GM21825 (cell line): ENCODE results near the gene LIMS1.
A peak's percentile ranks its signal among the peaks of the same experiment; 100 is the strongest.
"Not testable (repeated sequence)": the region's sequence is repeated elsewhere in the genome, so short reads cannot be mapped to it uniquely, and the experiment has no call there.

Source experiments
- ATAC-seq: cut with Tn5 transposase; IDR thresholded peaks from one replicate; pipeline ENCODE4 v1.9.1; 2021; ENCODE audit warnings: mild to moderate bottlenecking, moderate library complexity; ENCODE audit not compliant: unreplicated experiment

Gene LIMS1

DNA sequence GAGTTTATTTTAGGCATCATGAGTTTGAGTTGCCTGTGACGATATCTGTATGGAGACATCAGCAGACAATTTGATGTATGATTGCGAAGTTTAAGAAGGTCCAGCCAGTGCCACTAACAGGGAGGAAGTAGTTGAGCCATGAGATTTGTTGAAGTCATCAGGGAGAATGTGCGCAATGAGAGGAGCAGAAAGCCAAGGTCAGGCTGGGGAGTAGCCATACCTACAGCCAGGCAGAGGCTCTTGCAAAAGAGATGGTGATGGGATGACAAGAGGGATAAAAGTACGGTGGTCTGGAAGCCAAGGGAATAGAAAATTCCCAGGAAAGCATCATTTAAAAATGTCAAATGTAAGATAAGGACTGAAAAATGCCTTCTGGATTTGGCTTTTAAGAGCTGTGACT is 51.2 kb downstream of the LIMS1 start:
- ATAC-seq, result no peak

DNA sequence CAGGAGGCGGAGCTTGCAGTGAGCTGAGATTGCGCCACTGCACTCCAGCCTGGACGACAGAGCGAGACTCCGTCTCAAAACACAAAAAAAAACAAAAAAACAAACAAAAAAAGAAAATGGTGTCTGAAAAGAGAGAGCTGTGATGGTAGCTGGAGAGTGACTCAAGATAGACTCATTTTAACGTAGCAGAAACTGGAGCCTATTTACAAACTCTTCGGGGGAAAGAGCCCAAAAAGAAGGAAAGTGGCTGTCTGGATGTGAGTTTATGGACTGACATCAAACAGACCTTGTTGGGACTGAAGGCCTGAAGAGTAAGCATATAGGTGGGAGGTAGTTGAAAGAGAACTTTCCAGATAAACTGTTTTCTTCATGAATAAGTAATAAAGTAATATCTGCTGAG is 51.8 kb downstream of the LIMS1 start:
- no peak for ATAC-seq

DNA sequence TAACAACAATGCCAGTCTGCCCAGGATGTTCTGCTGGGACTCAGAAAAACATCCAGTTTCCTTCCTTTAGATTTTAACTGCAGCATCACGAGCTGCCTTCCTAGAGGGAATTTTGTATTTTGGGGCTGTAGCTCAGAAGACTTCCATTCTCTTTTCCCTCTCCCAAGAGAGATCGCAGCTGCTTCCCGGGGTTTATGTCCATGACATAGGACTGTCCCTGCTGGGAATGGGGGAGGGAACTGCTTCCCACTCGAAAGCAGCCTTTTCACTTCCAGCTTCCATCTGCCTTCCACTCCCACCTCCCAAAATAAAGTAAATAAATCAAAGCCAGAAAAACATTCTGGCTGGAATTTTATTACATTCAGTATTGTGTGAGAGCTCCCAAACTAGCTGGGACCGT is 52.4 kb downstream of the LIMS1 start:
- no peak for ATAC-seq

DNA sequence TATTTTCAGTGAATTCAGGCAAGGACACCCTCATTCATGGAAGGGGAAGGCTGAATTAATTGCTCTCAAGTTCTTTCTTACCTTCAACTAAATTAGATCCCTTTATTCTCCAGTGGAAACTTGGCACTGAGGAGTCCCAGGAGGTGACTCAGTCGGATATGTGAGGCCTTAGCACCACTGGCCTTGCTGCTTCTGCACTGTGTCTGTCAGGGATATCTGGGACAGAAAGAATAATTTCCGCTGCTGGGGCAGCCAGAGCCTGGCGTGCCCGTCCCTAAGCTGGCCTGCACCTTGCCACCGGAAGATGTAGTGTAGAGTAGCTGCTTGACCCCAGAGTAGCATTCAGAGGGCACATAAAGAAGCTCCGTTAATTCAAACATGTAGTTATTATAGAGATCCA is 53.4 kb downstream of the LIMS1 start:
- no peak for ATAC-seq

DNA sequence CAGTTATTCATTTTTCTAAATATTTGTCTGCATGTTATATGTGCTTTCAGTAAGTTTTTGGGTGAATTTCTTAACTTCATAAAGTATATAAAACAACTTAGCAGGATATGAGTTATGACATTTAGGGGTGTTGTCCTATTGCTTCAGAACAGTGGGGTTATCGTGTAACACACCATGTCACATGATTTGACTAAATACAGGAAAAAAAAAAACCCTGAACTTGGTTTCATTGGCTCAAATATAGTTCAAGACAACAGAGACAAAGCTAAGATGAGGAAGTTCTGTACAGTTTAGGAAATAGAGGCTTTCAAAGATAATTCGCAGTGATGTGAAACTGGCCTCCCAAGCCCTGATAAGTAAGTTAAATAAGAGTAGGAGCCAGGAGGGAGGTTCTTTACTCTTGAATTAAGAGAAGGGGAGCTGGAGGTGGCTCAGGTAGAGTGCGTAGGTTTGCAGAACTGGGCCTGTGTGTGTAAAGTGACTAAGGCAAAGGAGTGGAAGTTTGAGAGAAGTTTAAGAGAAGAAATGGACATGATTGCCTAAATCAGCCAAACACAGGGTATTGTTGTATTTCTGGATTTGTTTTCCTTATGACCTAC is 53.9 kb downstream of the LIMS1 start:
- ATAC-seq, result no peak

DNA sequence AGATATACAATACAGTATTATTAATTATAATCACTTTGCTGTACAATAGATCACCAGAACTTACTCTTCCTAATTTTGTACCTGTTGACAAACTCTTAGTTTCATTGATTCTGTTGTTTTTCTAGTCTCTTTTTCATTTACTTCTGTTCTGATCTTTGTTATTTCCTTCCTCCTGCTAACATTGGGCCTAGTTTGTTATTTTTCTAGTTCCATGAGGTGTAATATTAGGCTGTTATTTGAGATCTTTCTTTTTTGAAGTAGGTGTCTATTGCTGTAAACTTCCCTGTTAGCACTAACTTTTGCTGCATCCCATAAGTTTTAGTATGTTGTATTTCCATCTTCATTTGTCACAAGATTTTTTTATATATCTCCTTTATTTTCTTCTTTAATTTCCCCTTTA is 55.1 kb downstream of the LIMS1 start:
- no peak for ATAC-seq

DNA sequence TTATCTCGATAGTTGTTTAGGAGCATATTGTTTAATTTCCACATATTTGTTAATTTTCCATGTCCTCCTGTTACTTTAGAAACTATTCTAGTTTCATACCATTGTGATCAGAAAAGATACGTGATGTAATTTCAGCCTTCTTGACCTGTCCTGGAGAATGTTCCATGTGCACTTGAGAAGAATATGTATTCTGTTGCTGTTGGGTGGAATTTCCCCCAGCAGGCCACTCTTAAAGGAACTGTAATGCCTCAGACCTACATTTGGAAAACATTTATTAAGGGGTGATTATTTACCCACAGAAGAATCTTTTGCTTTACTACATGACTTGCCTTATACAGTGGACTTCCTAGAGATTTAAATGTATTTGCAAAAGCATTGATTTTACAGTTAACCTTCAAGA is 55.5 kb downstream of the LIMS1 start:
- no peak for ATAC-seq

DNA sequence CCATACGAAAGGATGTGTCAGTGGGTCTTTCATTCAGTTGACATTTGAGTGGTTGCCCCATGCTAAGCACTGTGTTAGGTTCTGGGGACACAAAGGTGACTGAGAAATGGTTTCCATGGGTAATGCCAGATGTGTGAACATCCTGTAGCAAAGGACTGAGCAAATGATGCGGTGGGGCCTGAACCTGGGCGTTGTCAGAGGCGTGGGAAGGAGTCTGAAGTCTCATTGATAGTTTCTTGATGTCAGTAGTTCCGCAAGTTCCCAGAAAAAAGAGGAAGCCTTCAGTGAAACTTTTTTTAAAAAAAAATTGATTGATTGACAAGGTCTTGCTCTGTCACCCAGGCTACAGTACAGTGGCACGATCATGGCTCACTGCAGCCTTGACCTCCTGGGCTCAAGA is 56.9 kb downstream of the LIMS1 start:
- peak; percentile 46 for ATAC-seq

DNA sequence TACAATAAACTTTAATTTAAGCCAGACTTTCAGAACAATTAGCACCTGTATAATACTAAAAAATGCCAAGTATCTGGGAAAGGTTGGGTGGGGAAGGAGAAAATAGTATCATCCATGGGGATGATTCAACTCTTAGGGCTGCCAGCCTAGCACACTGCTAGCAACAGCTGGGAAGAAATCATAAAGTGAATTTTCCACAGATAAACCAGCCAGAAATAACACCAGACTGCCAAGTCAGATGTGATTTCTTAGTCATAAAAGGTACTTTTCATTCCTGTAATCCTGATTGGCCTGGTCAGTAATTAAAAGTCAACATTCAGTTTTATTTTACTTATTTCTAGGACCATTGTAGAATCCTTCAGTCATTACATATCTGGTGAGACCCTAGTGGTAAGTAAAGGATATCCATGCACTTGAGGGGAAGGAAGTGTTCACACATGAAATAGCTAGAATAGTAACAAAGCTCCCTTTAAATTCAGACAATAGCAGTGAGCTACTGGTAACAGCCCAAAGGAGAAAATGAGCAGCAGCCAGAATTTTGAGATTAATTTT is 59.4 kb downstream of the LIMS1 start:
- no peak for ATAC-seq

DNA sequence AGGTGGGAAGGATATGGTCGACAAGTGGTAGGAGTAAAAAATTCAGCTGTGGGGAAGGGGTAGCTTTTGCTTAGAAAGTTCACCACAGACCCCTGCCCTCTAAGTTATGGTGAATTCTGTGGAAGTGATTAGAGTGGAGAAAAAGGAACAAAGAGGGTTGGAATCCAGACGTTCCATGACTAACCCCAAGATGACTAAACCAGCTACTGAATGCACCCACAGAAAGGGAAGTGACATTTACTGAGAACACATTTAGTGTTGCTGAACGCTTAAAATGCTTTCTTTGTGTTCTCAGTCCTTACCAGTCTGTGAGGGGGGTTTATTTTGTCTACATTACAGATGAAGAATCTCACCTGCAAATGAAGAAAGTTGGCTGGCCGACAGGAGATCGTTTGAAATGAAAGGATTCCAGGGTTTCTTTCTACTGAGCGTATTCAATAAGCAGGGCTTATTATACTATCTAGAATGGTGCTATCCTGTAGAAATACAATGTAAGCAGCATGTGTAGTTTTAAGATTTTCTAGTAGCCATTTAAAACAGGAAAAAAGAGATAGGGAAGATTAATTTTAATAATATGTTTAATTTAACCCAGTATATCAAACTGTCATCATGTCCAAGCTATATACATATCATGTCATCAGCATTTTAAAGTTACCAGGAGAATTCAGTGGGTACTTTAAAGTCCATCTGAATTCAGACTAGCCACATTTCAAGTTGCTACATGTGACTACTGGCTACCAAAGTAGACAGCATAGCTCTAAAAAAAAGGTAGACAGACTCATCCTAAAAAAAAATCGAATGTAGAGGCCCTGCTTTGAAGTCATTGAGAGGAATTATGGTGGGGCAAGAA is 60.1 kb downstream of the LIMS1 start:
- ATAC-seq, result peak; percentile 84

DNA sequence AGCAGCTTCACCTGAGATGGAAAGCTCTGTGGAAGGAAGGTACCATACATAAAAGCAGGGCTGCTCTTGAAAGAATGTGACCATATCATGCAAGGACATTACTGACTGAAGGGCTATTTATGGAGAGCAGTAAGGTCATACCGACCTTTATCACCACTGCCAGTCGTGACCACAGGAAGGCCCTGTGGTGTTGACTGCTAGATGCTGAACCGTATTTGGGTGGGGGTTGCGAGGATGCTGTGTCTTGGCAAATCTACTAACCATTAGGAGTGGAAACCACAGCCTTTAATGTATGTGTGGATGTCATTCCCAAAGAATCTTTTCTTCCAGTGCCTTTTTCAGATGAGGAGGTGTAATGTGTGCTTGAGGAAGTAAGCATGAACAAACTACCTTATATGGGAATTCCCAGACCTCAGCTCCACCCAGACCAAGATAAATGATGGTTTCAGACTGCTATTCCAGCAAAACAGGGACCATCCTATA is 60.8 kb downstream of the LIMS1 start:
- peak; percentile 41 for ATAC-seq

DNA sequence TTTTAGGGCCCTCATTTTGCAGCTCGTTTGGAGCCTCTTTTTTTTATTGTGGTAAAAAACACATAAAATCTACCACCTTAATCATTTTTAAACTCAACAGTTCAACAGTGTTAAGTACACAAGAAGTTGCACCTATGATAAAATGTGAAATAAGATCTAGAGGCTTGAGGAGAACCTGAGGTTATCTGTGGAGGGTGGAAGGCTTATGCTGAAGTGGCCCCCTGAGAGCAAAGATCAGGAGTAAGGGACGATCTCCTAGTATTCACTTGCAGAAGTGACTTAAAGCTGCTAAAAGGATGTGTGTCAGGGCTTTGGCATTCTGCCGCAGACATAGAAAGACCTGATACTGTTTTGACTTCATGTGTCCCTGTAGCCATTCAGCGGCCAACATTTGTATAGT is 61.5 kb downstream of the LIMS1 start:
- not testable (repeated sequence) for ATAC-seq

DNA sequence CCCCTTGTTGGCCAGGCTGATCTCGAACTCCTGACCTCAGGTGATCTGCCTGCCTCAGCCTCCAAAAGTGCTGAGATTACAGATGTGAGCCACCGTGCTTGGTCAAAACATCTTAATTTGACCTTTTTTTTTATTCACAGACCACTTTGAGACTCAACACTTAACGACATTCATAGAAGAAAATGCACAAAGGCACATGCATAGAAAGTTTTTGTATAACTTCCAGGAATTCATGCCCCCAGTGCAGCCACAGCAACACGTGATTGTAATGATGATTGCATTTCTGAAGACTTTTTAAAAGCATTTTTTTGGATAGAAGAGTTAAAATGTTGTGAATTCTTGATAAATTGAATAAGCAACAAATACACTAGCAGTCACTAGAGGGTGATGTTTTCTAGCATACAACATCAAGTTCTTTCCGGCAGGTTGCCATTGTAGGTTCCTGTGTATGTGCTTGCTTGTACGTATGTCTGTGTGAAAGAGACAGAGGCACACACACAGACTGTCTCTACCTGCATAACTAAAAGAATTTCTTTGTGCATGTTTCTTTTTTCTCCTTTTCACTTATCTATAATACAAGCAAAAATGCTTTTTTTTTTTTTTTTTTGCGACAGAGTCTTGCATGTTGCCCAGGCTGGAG is 63.0 kb downstream of the LIMS1 start:
- not testable (repeated sequence) for ATAC-seq

DNA sequence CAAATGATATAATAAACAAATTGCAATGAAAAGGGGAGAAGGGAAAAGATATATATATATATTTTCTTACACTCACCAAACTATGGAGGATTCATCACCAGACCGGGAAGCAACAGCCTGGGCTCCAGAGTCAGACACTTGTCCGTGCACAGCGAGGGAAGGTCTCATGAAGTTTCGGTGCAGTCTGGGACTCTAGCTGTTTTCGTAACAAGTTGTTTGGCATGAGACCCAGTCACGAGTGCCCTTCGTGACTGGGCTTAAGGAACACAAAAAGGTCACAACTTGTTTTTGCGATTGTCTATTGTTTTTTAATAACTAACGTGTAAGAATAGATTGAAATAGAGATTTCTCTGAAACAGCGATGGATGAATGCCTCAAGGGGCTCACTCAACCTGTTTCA is 66.9 kb downstream of the LIMS1 start:
- not testable (repeated sequence) for ATAC-seq

DNA sequence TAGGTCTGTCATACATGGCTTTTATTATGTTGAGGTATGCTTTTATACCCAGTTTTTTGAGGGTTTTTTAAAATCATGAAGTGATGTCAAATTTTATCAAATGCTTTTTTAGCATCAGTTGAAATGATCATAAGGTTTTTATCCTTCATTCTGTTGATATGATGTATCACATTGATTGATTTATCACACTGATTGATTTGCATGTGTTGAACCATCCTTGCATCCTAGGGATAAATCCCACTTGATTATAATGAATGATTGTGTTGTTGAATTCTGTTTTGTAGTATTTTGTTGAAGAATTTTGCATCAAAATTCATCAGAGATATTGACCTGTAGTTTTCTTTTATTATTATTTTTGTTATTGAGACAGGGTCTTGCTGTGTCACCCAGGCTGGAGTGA is 68.2 kb downstream of the LIMS1 start:
- ATAC-seq, result no peak

DNA sequence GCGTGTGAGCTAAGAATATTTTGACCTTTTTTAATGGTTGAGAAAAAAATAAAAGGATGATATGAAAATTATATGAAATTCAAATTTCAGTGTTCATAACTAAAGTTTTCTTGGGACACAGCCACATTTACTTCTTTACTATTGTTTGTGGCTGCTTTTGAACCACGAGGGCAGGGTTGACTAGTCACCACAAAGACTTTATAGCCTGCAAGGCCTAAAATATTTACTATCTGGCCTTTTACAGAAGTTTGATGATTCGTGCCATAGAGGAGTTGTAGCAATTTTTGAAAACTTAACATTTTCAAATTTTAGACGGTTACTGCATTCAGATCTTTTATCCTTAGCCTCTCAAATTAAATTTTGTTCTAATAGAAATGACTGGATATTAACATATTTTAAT is 69.9 kb downstream of the LIMS1 start:
- ATAC-seq, result no peak

DNA sequence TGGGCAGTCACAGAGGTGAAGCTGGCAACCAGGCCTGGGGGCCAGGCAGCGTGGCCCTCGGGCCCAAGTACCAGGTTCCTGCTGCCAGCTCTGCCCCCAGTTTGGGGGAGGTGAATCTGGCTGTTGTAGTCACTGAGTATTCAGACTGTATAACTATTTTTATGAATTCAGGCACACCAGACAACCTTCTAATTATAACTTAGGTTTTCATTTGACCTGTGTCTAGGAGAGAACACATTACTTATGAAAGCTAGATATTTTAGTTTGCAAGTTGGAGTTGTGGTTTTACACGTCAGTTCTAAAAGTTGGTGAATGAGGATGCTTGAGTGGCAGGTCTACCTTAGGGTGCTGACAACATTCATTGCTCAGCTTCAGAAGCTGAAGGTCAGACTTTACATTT is 71.7 kb downstream of the LIMS1 start:
- ATAC-seq, result peak; percentile 59

DNA sequence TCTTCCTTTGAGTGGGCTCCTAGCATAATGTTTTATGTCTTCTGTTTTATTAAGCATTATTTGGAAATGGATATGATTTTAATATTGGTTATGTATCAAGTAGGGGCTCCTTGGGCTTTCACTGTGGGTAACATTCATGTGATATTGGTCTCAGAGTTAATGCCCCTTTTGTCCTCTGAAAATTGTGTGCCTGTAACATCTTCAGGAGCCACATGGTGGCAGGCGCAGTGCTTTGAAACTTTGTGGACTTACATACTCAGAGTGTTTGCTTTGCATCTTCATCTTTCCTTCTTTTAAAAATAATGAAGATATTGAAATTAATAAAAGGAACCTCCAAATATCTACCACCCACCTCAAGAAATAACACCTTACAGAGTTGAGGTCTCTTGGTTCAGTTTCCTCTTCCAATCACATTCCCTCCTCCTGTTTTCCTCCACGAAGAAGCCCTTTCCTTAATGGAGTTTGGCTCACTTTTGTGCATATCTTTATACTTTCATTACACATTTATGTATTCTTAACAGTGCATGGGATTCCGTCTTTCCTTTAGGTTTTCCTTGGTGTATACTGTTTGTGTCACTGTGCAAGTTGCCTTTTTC is 73.5 kb downstream of the LIMS1 start:
- no peak for ATAC-seq

DNA sequence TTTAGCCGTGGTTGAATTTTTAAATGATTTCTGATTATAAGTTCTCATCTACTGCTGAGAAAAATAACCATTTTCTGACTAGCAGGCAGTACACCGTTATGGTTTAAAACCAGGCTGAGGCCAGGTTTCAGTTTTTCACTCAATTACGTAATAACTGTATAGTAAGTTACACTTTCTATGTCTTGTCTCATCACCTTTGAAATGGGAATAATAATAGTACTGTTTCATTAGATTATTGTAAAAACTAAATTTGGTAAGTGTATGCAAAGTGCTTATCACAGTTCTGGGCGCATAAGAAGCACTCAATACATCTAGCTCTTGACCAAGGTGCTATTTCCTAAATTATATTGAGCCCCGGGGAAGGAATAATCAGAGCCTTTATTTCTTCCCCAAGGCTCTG is 76.8 kb downstream of the LIMS1 start:
- ATAC-seq, result no peak

DNA sequence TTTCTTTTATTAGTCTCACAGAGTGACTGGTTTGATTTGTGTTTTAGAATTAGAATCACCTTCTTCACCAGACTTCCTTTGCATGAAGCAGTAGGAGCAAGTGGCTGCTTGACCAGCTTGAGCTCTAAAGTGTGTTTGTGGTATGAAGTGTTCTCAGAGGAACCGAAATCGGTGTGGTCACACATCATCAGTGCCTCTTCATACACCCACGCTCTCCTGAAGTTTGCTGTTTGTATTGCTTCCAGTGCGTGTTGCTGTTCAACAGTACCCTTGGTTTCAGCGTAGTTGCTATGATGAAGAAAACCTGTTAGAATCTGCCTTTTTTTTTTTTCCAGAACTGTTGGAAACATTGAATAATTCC is 77.9 kb downstream of the LIMS1 start:
- peak; percentile 81 for ATAC-seq

DNA sequence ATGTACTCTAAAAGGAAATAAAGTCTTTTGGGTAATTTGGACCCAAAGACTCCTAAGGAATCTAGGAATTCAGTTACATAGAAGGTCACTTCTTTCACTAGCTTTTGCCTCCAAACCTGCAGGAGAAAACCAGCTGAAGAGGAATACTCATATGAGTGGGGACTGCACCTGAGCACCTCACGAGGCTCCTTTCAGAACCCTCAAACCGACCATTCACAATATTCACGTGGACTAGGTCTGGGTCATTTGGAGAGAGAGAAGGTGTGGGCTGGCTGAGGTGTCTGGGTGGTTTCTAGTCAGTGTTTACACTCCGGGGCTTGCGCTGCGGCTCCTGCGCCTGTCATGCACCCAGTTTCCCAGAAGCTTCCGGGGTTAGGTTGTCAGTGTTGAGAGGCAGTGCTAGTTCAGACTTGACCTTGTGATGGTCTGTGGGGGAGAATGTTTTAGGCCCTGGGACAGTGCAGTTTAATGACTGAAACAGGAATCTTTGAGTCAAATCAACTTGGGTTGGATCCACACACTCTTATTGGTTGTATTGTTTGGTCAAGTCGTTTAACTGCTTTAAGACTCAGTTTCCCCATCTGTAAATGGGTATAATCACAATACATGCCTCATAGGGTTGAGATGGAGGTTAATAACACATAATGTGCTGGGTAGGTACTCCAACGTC is 78.4 kb downstream of the LIMS1 start:
- ATAC-seq, result peak; percentile 82
